HUES6 (cell line): ENCODE data around the gene USP32.

ENCODE experiments used
- H3K27ac ChIP-seq: 2 replicates; pipeline ENCODE4 v1.7.0; 2013; ENCODE audit warnings: low read depth, mild to moderate bottlenecking, low read length, inconsistent platforms
- H3K27me3 ChIP-seq: 2 replicates; pipeline ENCODE4 v1.6.1; 2013; ENCODE audit warnings: low read length; ENCODE audit not compliant: control insufficient read depth, insufficient read depth
- H3K36me3 ChIP-seq: 2 replicates; pipeline ENCODE4 v1.6.1; 2013; ENCODE audit warnings: low read length; ENCODE audit not compliant: control insufficient read depth, insufficient read depth
- H3K4me1 ChIP-seq: 2 replicates; pipeline ENCODE4 v1.6.1; 2013; ENCODE audit warnings: low read length; ENCODE audit not compliant: control insufficient read depth, insufficient read depth
- H3K4me3 ChIP-seq: 2 replicates; pipeline ENCODE4 v1.5.1; 2013; ENCODE audit warnings: low read depth, low read length
- H3K9ac ChIP-seq: one replicate; pipeline ENCODE4 v1.6.1; 2013; ENCODE audit warnings: mild to moderate bottlenecking, low read length
- H3K9me3 ChIP-seq: 2 replicates; pipeline ENCODE4 v1.6.1; 2013; ENCODE audit warnings: low read depth, low read length; ENCODE audit not compliant: control insufficient read depth, insufficient read depth

Gene USP32

DNA sequence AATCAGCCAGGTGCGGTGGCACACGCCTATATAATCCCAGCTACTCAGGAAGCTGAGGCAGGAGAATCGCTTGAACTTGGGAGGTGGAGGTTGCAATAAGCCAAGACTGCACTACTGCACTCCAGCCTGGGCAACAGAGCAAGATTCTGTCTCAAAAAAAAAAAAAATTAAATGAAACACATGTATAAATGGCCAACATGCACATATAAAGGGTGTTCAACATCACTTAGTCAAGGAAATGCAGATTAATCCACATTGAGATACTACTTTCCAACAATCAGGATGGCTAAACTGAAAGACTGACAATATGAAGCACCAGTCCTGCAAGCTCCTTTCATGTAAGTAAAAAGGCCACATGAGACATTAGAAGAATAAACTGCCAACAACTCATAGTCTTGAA, 20.5 kb downstream of the USP32 start:
- Histone ChIP-seq H3K4me1 (peaks cover 18% of the 10 kb centered on the region), H3K27ac (0 out of 2 replicates have a peak overlapping the region, but pooled peaks have one; percentile 39)

GRCh38 chr17:60369727-60370126, 22.2 kb downstream of the USP32 start:
- Histone ChIP-seq H3K9me3 (no peaks in the 10 kb centered on the region), H3K27me3 (no peaks in the 10 kb centered on the region), H3K9ac (no peak overlapping the region), H3K27ac (no peak overlapping the region), H3K4me1 (peaks cover 18% of the 10 kb centered on the region), H3K4me3 (no peak overlapping the region), H3K36me3 (peaks cover 4% of the 10 kb centered on the region; the same call in 1 of the 2 replicates)

More for the DNA sequence above, 20.5 kb downstream of the USP32 start:
- peaks cover 4% of the 10 kb centered on the region; the same call in 1 of the 2 replicates for H3K36me3 ChIP-seq
- no peaks in the 10 kb centered on the region for H3K9me3 ChIP-seq
- no peak overlapping the region for H3K9ac ChIP-seq
- no peak overlapping the region for H3K4me3 ChIP-seq
- H3K27me3 ChIP-seq = no peaks in the 10 kb centered on the region

DNA sequence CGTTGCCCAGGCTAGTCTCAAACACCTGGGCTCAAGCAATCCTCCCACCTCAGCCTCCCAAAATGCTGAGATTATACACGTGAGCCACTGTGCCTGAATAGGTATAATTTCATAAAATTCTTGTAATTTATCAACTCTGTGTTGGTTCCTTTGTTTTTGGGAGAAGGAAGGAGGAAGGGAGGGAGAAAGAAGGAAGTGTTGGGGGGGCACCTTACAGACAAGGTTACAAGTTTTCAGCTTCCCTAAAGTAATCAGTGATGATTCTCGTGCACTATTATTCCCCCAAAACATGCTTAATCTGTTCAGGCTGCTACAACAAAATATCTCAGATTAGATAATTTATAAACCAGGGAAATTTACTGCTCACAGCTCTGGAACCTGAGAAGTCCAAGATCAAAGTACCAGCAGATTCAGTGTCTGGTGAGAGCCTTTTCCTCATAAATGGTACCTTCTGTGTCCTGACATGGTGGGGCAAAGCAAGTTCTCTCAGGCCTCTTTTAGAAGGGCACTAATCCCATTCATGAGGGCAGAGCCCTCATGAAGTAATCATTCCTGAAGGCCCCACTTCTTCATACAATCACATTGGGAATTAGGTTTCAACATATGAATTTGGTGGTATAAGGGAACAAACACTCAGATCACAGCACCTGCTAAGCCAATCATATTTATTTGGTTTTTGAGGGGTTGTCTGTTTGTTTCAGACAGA, 28.1 kb downstream of the USP32 start:
- no peaks in the 10 kb centered on the region for H3K4me1 ChIP-seq
- H3K4me3 ChIP-seq = no peak overlapping the region
- H3K9me3 ChIP-seq = no peaks in the 10 kb centered on the region
- no peaks in the 10 kb centered on the region for H3K27me3 ChIP-seq
- H3K27ac ChIP-seq = no peak overlapping the region
- no peak overlapping the region for H3K9ac ChIP-seq
- no peaks in the 10 kb centered on the region for H3K36me3 ChIP-seq

DNA sequence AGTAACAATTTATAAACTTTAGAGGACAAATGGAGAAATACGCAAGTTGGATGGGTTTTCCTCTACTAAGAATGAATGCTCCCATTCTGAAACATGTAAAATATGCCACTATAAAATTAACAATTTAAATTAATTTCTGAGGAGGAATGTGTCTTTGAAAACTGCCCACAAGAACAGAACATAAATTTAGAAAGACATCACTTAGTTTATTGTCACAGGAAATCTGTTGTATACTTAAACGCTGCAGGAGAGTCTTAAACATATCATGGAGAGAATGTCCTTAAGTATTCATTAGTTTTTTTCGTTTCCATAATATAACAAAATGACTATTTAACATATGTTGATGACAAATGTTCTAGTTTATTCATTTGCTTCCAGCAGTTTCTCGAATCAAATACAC, 29.6 kb downstream of the USP32 start:
- H3K27me3 ChIP-seq = no peaks in the 10 kb centered on the region
- no peaks in the 10 kb centered on the region for H3K36me3 ChIP-seq
- no peak overlapping the region for H3K9ac ChIP-seq
- H3K4me1 ChIP-seq = no peaks in the 10 kb centered on the region
- no peak overlapping the region for H3K4me3 ChIP-seq
- no peak overlapping the region for H3K27ac ChIP-seq
- no peaks in the 10 kb centered on the region for H3K9me3 ChIP-seq

GRCh38 chr17:60361889-60362288, 30.0 kb downstream of the USP32 start:
- Histone ChIP-seq H3K9ac (no peak overlapping the region), H3K27me3 (no peaks in the 10 kb centered on the region), H3K36me3 (no peaks in the 10 kb centered on the region), H3K9me3 (no peaks in the 10 kb centered on the region), H3K27ac (no peak overlapping the region), H3K4me1 (no peaks in the 10 kb centered on the region), H3K4me3 (no peak overlapping the region)

GRCh38 chr17:60359415-60359814, 32.5 kb downstream of the USP32 start:
- Histone ChIP-seq H3K9me3 (no peaks in the 10 kb centered on the region), H3K4me3 (no peak overlapping the region), H3K36me3 (no peaks in the 10 kb centered on the region), H3K4me1 (no peaks in the 10 kb centered on the region; the same call in 1 of the 2 replicates), H3K27ac (no peak overlapping the region), H3K9ac (no peak overlapping the region), H3K27me3 (no peaks in the 10 kb centered on the region)

GRCh38 chr17:60358606-60359225, 33.2 kb downstream of the USP32 start:
- Histone ChIP-seq H3K27ac (no peak overlapping the region), H3K9me3 (no peaks in the 10 kb centered on the region), H3K4me3 (no peak overlapping the region), H3K4me1 (no peaks in the 10 kb centered on the region; the same call in 1 of the 2 replicates), H3K27me3 (no peaks in the 10 kb centered on the region), H3K9ac (no peak overlapping the region), H3K36me3 (no peaks in the 10 kb centered on the region)

DNA sequence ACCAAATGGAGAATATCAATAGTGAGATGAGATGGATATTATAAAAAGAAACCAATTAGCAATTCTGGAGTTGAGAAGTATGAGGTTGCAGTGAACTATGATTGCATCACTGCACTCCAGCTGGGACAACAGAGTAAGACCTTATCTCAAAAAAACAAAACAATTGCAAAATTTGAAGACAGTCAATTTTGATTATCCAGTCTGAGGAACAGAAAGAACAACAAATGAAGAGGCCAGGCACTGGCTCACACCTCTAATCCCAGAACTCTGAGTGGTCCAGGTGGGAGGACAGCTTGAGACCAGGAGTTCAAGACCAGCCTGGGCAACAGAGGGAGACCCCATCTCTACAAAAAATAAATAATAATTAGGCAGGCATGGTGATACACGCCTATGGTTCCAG, 35.0 kb downstream of the USP32 start:
- Histone ChIP-seq H3K36me3 (no peaks in the 10 kb centered on the region), H3K9ac (no peak overlapping the region), H3K9me3 (no peaks in the 10 kb centered on the region), H3K27me3 (no peaks in the 10 kb centered on the region), H3K4me3 (no peak overlapping the region), H3K4me1 (peaks cover 3% of the 10 kb centered on the region), H3K27ac (no peak overlapping the region)

GRCh38 chr17:60355663-60356594, 36.0 kb downstream of the USP32 start:
- no peak overlapping the region for H3K4me3 ChIP-seq
- no peak overlapping the region for H3K9ac ChIP-seq
- H3K27me3 ChIP-seq = no peaks in the 10 kb centered on the region
- peaks cover 3% of the 10 kb centered on the region for H3K4me1 ChIP-seq
- H3K27ac ChIP-seq = no peak overlapping the region
- H3K36me3 ChIP-seq = no peaks in the 10 kb centered on the region
- H3K9me3 ChIP-seq = no peaks in the 10 kb centered on the region

- H3K27me3 ChIP-seq = no peaks in the 10 kb centered on the region
- peaks cover 3% of the 10 kb centered on the region for H3K4me1 ChIP-seq
- no peak overlapping the region for H3K9ac ChIP-seq
- H3K27ac ChIP-seq = no peak overlapping the region
- H3K9me3 ChIP-seq = no peaks in the 10 kb centered on the region
- H3K36me3 ChIP-seq = no peaks in the 10 kb centered on the region
- no peak overlapping the region for H3K4me3 ChIP-seq
Observed at GRCh38 chr17:60354223-60354622, 37.7 kb downstream of the USP32 start.

- Histone ChIP-seq H3K27me3 (no peaks in the 10 kb centered on the region), H3K9ac (no peak overlapping the region), H3K4me3 (no peak overlapping the region), H3K9me3 (no peaks in the 10 kb centered on the region), H3K36me3 (no peaks in the 10 kb centered on the region), H3K4me1 (peaks cover 3% of the 10 kb centered on the region), H3K27ac (no peak overlapping the region)
Observed at GRCh38 chr17:60353773-60354172, 38.2 kb downstream of the USP32 start.
